ENCODE results near the gene GANC.
"Not testable (repeated sequence)": the region's sequence is repeated elsewhere in the genome, so short reads cannot be mapped to it uniquely, and the experiment has no call there.

Gene GANC

DNA sequence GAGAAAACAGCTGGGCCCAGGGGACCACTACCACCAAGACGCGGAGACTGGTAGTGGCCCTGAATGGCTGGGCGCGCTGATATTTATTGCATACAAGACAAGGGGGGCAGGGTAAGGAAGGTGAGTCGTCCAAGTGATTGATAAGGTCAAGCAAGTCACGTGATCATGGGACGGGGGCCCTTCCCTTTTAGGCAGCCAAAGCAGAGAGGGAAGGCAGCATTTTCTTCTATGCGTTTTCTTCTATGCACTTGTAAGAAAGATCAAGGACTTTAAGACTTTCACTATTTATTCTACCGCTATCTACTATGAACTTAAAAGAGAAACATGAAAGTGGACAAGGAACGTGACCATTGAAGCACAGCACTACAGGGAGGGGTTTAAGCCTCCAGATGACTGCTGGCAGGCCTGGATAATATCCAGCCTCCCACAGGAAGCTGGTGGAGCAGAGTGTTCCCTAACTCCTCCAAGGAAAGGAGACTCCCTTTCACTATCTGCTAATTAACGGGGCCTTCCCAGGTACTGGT lies 43.3 kb downstream of the GANC start:
- not testable (repeated sequence) for H3K4me3 ChIP-seq (ENCODE audit: low read length in 2 of 2); H3K4ac ChIP-seq (ENCODE audit: low read length); H3K23ac ChIP-seq (ENCODE audit: low read depth, low read length, poor library complexity); H3K9ac ChIP-seq (ENCODE audit: low read depth, low read length, poor library complexity); H3K36me3 ChIP-seq (replicated peaks in 1 of 2; ENCODE audit: control insufficient read depth in 2 of 2, insufficient read depth in 2 of 2, low read length in 2 of 2); H4K91ac ChIP-seq (ENCODE audit: low read depth, low read length, poor library complexity); H2BK15ac ChIP-seq (ENCODE audit: low read length); H3K14ac ChIP-seq (ENCODE audit: low read length); H2BK120ac ChIP-seq (ENCODE audit: low read depth, low read length); H3K4me1 ChIP-seq (ENCODE audit: control insufficient read depth in 2 of 2, insufficient read depth in 1 of 2, low read depth in 1 of 2, low read length in 2 of 2); H3K18ac ChIP-seq (ENCODE audit: low read length); H2BK5ac ChIP-seq (ENCODE audit: low read length); DNase-seq (ENCODE audit: low spot score); H3K9me3 ChIP-seq (replicated peaks in 1 of 2; ENCODE audit: control insufficient read depth in 2 of 2, insufficient read depth in 1 of 2, low read depth in 1 of 2, low read length in 2 of 2); H4K8ac ChIP-seq (ENCODE audit: low read depth, low read length); H3K27me3 ChIP-seq (ENCODE audit: control insufficient read depth in 3 of 3, insufficient read depth in 3 of 3, low read depth in 1 of 3, low read length in 3 of 3); H2AFZ ChIP-seq (ENCODE audit: low read length); H3K79me1 ChIP-seq (ENCODE audit: low read depth, low read length); H2BK12ac ChIP-seq (ENCODE audit: low read length); H3K4me2 ChIP-seq (ENCODE audit: insufficient read depth, low read length, poor library complexity, severe bottlenecking); H2AK5ac ChIP-seq (ENCODE audit: low read depth, low read length); H3K27ac ChIP-seq (replicated peaks; ENCODE audit: low read length)
- WGBS, 2 donors (ENCODE audit: extremely low coverage in 2 of 2, insufficient read length in 2 of 2, insufficient replicate concordance in 1 of 2): no CpG with 5 or more reads among the region's 11 CpGs

DNA sequence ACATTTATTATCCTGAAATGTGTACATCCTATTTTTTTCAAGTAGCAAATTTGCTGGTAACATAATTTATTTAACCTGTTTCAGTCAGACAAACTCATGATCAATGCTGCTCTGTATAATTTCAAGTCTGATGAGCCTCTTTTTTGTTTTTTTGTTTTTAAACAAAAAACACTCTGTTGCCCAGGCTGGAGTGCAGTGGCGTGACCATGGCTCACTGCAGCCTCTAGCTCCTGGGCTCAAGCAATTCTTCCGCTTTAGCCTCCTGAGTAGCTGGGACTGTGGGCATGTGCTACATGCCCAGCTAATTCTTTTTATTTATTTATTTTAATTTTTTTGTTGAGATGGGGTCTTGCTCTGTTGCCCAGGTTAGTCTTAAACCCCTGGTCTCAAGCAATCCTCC lies 46.2 kb downstream of the GANC start:
- Histone ChIP-seq H3K36me3 (replicated peaks in 1 of 2; ENCODE audit: control insufficient read depth in 2 of 2, insufficient read depth in 2 of 2, low read length in 2 of 2) (no peaks in the 10 kb centered on the region), H3K79me1 (ENCODE audit: low read depth, low read length) (no peaks in the 10 kb centered on the region), H4K8ac (ENCODE audit: low read depth, low read length) (no peak overlapping the region), H2BK5ac (ENCODE audit: low read length) (no peak overlapping the region), H3K14ac (ENCODE audit: low read length) (no peak overlapping the region), H2AK5ac (ENCODE audit: low read depth, low read length) (no peak overlapping the region), H2BK12ac (ENCODE audit: low read length) (no peak overlapping the region), H3K27me3 (ENCODE audit: control insufficient read depth in 3 of 3, insufficient read depth in 3 of 3, low read depth in 1 of 3, low read length in 3 of 3) (no peaks in the 10 kb centered on the region), H3K18ac (ENCODE audit: low read length) (no peak overlapping the region), H4K91ac (ENCODE audit: low read depth, low read length, poor library complexity) (no peak overlapping the region), H3K23ac (ENCODE audit: low read depth, low read length, poor library complexity) (no peak overlapping the region), H2AFZ (ENCODE audit: low read length) (no peak overlapping the region), H2BK120ac (ENCODE audit: low read depth, low read length) (no peak overlapping the region), H3K4me2 (ENCODE audit: insufficient read depth, low read length, poor library complexity, severe bottlenecking) (no peak overlapping the region), H3K4me3 (ENCODE audit: low read length in 2 of 2) (no peak overlapping the region), H3K9me3 (replicated peaks in 1 of 2; ENCODE audit: control insufficient read depth in 2 of 2, insufficient read depth in 1 of 2, low read depth in 1 of 2, low read length in 2 of 2) (no peaks in the 10 kb centered on the region), H2BK15ac (ENCODE audit: low read length) (no peak overlapping the region), H3K27ac (replicated peaks; ENCODE audit: low read length) (no peak overlapping the region), H3K4ac (ENCODE audit: low read length) (no peak overlapping the region), H3K9ac (ENCODE audit: low read depth, low read length, poor library complexity) (no peak overlapping the region), H3K4me1 (ENCODE audit: control insufficient read depth in 2 of 2, insufficient read depth in 1 of 2, low read depth in 1 of 2, low read length in 2 of 2) (no peaks in the 10 kb centered on the region)
- WGBS, 2 donors (ENCODE audit: extremely low coverage in 2 of 2, insufficient read length in 2 of 2, insufficient replicate concordance in 1 of 2): no CpG with 5 or more reads among the region's 2 CpGs
- DNase-seq (ENCODE audit: low spot score): no peak

DNA sequence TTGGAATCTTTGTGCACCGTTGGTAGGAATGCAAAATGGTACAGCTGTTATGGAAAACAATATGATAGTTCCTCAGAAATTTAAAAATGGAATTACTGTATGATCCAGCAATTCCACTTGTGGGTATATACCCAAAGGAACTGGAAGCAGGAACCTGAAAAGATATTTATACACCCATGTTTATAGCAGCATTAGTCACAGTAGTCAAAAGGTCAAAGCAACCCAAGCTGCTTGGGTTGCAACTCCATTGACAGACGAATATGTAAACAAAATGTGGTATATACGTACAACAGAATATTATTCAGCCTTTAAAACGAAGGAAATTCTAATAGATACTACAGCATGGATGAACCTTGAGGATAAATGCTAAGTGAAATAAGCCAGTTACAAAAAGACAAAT lies 51.3 kb downstream of the GANC start:
- no CpG with 5 or more reads among the region's 4 CpGs for WGBS, 2 donors (ENCODE audit: extremely low coverage in 2 of 2, insufficient read length in 2 of 2, insufficient replicate concordance in 1 of 2)

DNA sequence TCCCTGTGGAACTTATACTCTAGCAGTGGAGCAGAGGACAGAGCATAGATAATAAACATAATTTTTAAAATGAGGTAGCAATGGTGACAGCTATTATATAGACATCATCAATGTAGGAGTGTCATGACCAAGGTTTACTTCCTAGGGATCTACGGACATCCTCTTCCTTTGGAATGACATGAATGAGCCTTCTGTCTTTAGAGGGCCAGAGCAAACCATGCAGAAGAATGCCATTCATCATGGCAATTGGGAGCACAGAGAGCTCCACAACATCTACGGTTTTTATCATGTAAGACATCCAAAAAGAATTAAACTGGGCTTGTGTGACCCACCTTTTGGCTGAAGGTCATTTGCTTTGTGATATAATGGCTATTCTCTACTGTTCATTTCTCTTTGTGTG lies 56.2 kb downstream of the GANC start:
- Histone ChIP-seq H2BK5ac (ENCODE audit: low read length) (no peak overlapping the region), H3K23ac (ENCODE audit: low read depth, low read length, poor library complexity) (no peak overlapping the region), H3K9me3 (replicated peaks in 1 of 2; ENCODE audit: control insufficient read depth in 2 of 2, insufficient read depth in 1 of 2, low read depth in 1 of 2, low read length in 2 of 2) (no peaks in the 10 kb centered on the region), H3K27me3 (ENCODE audit: control insufficient read depth in 3 of 3, insufficient read depth in 3 of 3, low read depth in 1 of 3, low read length in 3 of 3) (no peaks in the 10 kb centered on the region), H3K36me3 (replicated peaks in 1 of 2; ENCODE audit: control insufficient read depth in 2 of 2, insufficient read depth in 2 of 2, low read length in 2 of 2) (peaks cover 0 to 3% of the 10 kb centered on the region in 2 donors), H3K4me3 (ENCODE audit: low read length in 2 of 2) (no peak overlapping the region), H3K27ac (replicated peaks; ENCODE audit: low read length) (no peak overlapping the region), H2AFZ (ENCODE audit: low read length) (no peak overlapping the region), H2BK12ac (ENCODE audit: low read length) (no peak overlapping the region), H3K9ac (ENCODE audit: low read depth, low read length, poor library complexity) (no peak overlapping the region), H3K79me1 (ENCODE audit: low read depth, low read length) (no peaks in the 10 kb centered on the region), H4K91ac (ENCODE audit: low read depth, low read length, poor library complexity) (no peak overlapping the region), H4K8ac (ENCODE audit: low read depth, low read length) (no peak overlapping the region), H3K14ac (ENCODE audit: low read length) (no peak overlapping the region), H3K4me1 (ENCODE audit: control insufficient read depth in 2 of 2, insufficient read depth in 1 of 2, low read depth in 1 of 2, low read length in 2 of 2) (no peaks in the 10 kb centered on the region), H3K4ac (ENCODE audit: low read length) (no peak overlapping the region), H2BK15ac (ENCODE audit: low read length) (no peak overlapping the region), H2AK5ac (ENCODE audit: low read depth, low read length) (no peak overlapping the region), H3K4me2 (ENCODE audit: insufficient read depth, low read length, poor library complexity, severe bottlenecking) (no peak overlapping the region), H3K18ac (ENCODE audit: low read length) (no peak overlapping the region), H2BK120ac (ENCODE audit: low read depth, low read length) (no peak overlapping the region)
- DNase-seq (ENCODE audit: low spot score): no peak
- WGBS, 2 donors (ENCODE audit: extremely low coverage in 2 of 2, insufficient read length in 2 of 2, insufficient replicate concordance in 1 of 2): no CpG with 5 or more reads among the region's 2 CpGs

More for the DNA sequence above, 51.3 kb downstream of the GANC start:
- Histone ChIP-seq H2BK120ac (ENCODE audit: low read depth, low read length) (no peak overlapping the region), H4K91ac (ENCODE audit: low read depth, low read length, poor library complexity) (no peak overlapping the region), H3K79me1 (ENCODE audit: low read depth, low read length) (no peaks in the 10 kb centered on the region), H3K4me2 (ENCODE audit: insufficient read depth, low read length, poor library complexity, severe bottlenecking) (no peak overlapping the region), H3K9ac (ENCODE audit: low read depth, low read length, poor library complexity) (no peak overlapping the region), H2BK5ac (ENCODE audit: low read length) (no peak overlapping the region), H3K4ac (ENCODE audit: low read length) (no peak overlapping the region), H2BK12ac (ENCODE audit: low read length) (no peak overlapping the region), H4K8ac (ENCODE audit: low read depth, low read length) (no peak overlapping the region), H3K4me1 (ENCODE audit: control insufficient read depth in 2 of 2, insufficient read depth in 1 of 2, low read depth in 1 of 2, low read length in 2 of 2) (no peaks in the 10 kb centered on the region), H3K9me3 (replicated peaks in 1 of 2; ENCODE audit: control insufficient read depth in 2 of 2, insufficient read depth in 1 of 2, low read depth in 1 of 2, low read length in 2 of 2) (no peaks in the 10 kb centered on the region), H2AK5ac (ENCODE audit: low read depth, low read length) (no peak overlapping the region), H3K4me3 (ENCODE audit: low read length in 2 of 2) (no peak overlapping the region), H3K18ac (ENCODE audit: low read length) (no peak overlapping the region), H3K14ac (ENCODE audit: low read length) (no peak overlapping the region), H3K27ac (replicated peaks; ENCODE audit: low read length) (no peak overlapping the region), H2BK15ac (ENCODE audit: low read length) (no peak overlapping the region), H3K27me3 (ENCODE audit: control insufficient read depth in 3 of 3, insufficient read depth in 3 of 3, low read depth in 1 of 3, low read length in 3 of 3) (no peaks in the 10 kb centered on the region), H3K23ac (ENCODE audit: low read depth, low read length, poor library complexity) (no peak overlapping the region), H2AFZ (ENCODE audit: low read length) (no peak overlapping the region), H3K36me3 (replicated peaks in 1 of 2; ENCODE audit: control insufficient read depth in 2 of 2, insufficient read depth in 2 of 2, low read length in 2 of 2) (peaks cover 0 to 3% of the 10 kb centered on the region in 2 donors)
- no peak for DNase-seq (ENCODE audit: low spot score)

All from neuronal stem cell (in vitro differentiated cells).